IPS-18a (cell line): ENCODE data around the gene LRRC53.

Source experiments
- H3K27ac ChIP-seq: one replicate; pipeline ENCODE4 v1.5.1; 2013; ENCODE audit warnings: low read length
- H3K27me3 ChIP-seq: one replicate; pipeline ENCODE4 v1.6.1; 2013; ENCODE audit warnings: mild to moderate bottlenecking, low read length; ENCODE audit not compliant: control insufficient read depth, insufficient read depth
- H3K36me3 ChIP-seq: one replicate; pipeline ENCODE4 v1.6.1; 2013; ENCODE audit warnings: low read depth, low read length; ENCODE audit not compliant: control insufficient read depth
- H3K4me1 ChIP-seq: one replicate; pipeline ENCODE4 v1.6.1; 2013; ENCODE audit warnings: low read depth, low read length; ENCODE audit not compliant: control insufficient read depth
- H3K4me3 ChIP-seq: one replicate; pipeline ENCODE4 v1.5.1; 2013; ENCODE audit warnings: low read length
- H3K9ac ChIP-seq: one replicate; pipeline ENCODE4 v1.6.1; 2013; ENCODE audit warnings: mild to moderate bottlenecking, low read length, moderate library complexity
- H3K9me3 ChIP-seq: one replicate; pipeline ENCODE4 v1.6.1; 2013; ENCODE audit warnings: low read depth, low read length; ENCODE audit not compliant: control insufficient read depth

The LRRC53 gene

GRCh38 chr1:74512170-74512915, at the start of gene LRRC53:
Gene LRRC53, minus strand, starts transcription at chr1:74512611. Its CDS starts 29,262 bp downstream, at chr1:74483349.
- H3K9me3 ChIP-seq = no peaks in the 10 kb centered on the region
- no peaks in the 10 kb centered on the region for H3K27me3 ChIP-seq
- no peak within 1 kb of the TSS for H3K27ac ChIP-seq

GRCh38 chr1:74549932-74550331, 37.5 kb upstream of the LRRC53 start:
- H3K9me3 ChIP-seq = no peaks in the 10 kb centered on the region
- no peaks in the 10 kb centered on the region for H3K36me3 ChIP-seq
- no peak overlapping the region for H3K4me3 ChIP-seq
- H3K27me3 ChIP-seq = no peaks in the 10 kb centered on the region
- H3K27ac ChIP-seq = no peak overlapping the region
- H3K4me1 ChIP-seq = no peaks in the 10 kb centered on the region
- H3K9ac ChIP-seq = no peak overlapping the region

More at GRCh38 chr1:74512170-74512915, at the start of gene LRRC53:
- H3K4me3 ChIP-seq = no peak within 1 kb of the TSS
- H3K4me1 ChIP-seq = no peaks in the 10 kb centered on the region
- H3K36me3 ChIP-seq = no peaks in the 10 kb centered on the region
- no peak within 1 kb of the TSS for H3K9ac ChIP-seq

- H3K9ac ChIP-seq = no peak overlapping the region
- H3K27ac ChIP-seq = no peak overlapping the region
Measured at GRCh38 chr1:74548961-74549750, 36.7 kb upstream of the LRRC53 start.

GRCh38 chr1:74545821-74546220, 33.4 kb upstream of the LRRC53 start:
- no peak overlapping the region for H3K27ac ChIP-seq
- no peaks in the 10 kb centered on the region for H3K27me3 ChIP-seq
- no peaks in the 10 kb centered on the region for H3K36me3 ChIP-seq
- no peaks in the 10 kb centered on the region for H3K9me3 ChIP-seq
- no peak overlapping the region for H3K9ac ChIP-seq
- H3K4me1 ChIP-seq = no peaks in the 10 kb centered on the region
- H3K4me3 ChIP-seq = no peak overlapping the region

More at GRCh38 chr1:74548961-74549750, 36.7 kb upstream of the LRRC53 start:
- H3K4me1 ChIP-seq = no peaks in the 10 kb centered on the region
- no peak overlapping the region for H3K4me3 ChIP-seq
- H3K27me3 ChIP-seq = no peaks in the 10 kb centered on the region
- H3K36me3 ChIP-seq = no peaks in the 10 kb centered on the region
- no peaks in the 10 kb centered on the region for H3K9me3 ChIP-seq

GRCh38 chr1:74534241-74534640, 21.8 kb upstream of the LRRC53 start:
- H3K9ac ChIP-seq = no peak overlapping the region
- H3K9me3 ChIP-seq = no peaks in the 10 kb centered on the region
- no peaks in the 10 kb centered on the region for H3K36me3 ChIP-seq
- H3K4me1 ChIP-seq = no peaks in the 10 kb centered on the region
- H3K4me3 ChIP-seq = no peak overlapping the region
- no peaks in the 10 kb centered on the region for H3K27me3 ChIP-seq
- no peak overlapping the region for H3K27ac ChIP-seq

GRCh38 chr1:74531796-74532195, 19.4 kb upstream of the LRRC53 start:
- no peak overlapping the region for H3K4me3 ChIP-seq
- H3K4me1 ChIP-seq = no peaks in the 10 kb centered on the region
- no peak overlapping the region for H3K27ac ChIP-seq

GRCh38 chr1:74530892-74531291, 18.5 kb upstream of the LRRC53 start:
- Histone ChIP-seq H3K4me1 (no peaks in the 10 kb centered on the region), H3K27ac (no peak overlapping the region), H3K36me3 (no peaks in the 10 kb centered on the region), H3K4me3 (no peak overlapping the region), H3K27me3 (no peaks in the 10 kb centered on the region), H3K9ac (no peak overlapping the region), H3K9me3 (no peaks in the 10 kb centered on the region)

More at GRCh38 chr1:74531796-74532195, 19.4 kb upstream of the LRRC53 start:
- Histone ChIP-seq H3K9me3 (no peaks in the 10 kb centered on the region), H3K36me3 (no peaks in the 10 kb centered on the region), H3K9ac (no peak overlapping the region), H3K27me3 (no peaks in the 10 kb centered on the region)

GRCh38 chr1:74528123-74528522, 15.7 kb upstream of the LRRC53 start:
- Histone ChIP-seq H3K9ac (no peak overlapping the region), H3K27me3 (no peaks in the 10 kb centered on the region), H3K4me1 (peaks cover 10% of the 10 kb centered on the region), H3K4me3 (no peak overlapping the region), H3K9me3 (no peaks in the 10 kb centered on the region), H3K36me3 (no peaks in the 10 kb centered on the region), H3K27ac (no peak overlapping the region)

GRCh38 chr1:74526708-74527107, 14.3 kb upstream of the LRRC53 start:
- Histone ChIP-seq H3K4me3 (no peak overlapping the region), H3K9me3 (no peaks in the 10 kb centered on the region), H3K27ac (no peak overlapping the region), H3K4me1 (peaks cover 22% of the 10 kb centered on the region), H3K27me3 (no peaks in the 10 kb centered on the region), H3K9ac (no peak overlapping the region), H3K36me3 (no peaks in the 10 kb centered on the region)

GRCh38 chr1:74523873-74524480, 11.6 kb upstream of the LRRC53 start:
- H3K36me3 ChIP-seq = no peaks in the 10 kb centered on the region
- H3K4me3 ChIP-seq = no peak overlapping the region
- no peaks in the 10 kb centered on the region for H3K9me3 ChIP-seq
- H3K27me3 ChIP-seq = no peaks in the 10 kb centered on the region
- H3K27ac ChIP-seq = no peak overlapping the region
- no peak overlapping the region for H3K9ac ChIP-seq
- peaks cover 25% of the 10 kb centered on the region for H3K4me1 ChIP-seq

- Histone ChIP-seq H3K4me1 (peaks cover 25% of the 10 kb centered on the region), H3K27ac (no peak overlapping the region), H3K9ac (no peak overlapping the region)
Measured at GRCh38 chr1:74522148-74522547, 9.7 kb upstream of the LRRC53 start.

More at GRCh38 chr1:74522148-74522547, 9.7 kb upstream of the LRRC53 start:
- H3K27me3 ChIP-seq = no peaks in the 10 kb centered on the region
- H3K36me3 ChIP-seq = no peaks in the 10 kb centered on the region
- H3K9me3 ChIP-seq = no peaks in the 10 kb centered on the region
- H3K4me3 ChIP-seq = peak overlapping the region; percentile 16
